ENCODE measurements around the gene MYO5B. TPM values are rescaled to one million over a fixed set of nuclear protein-coding genes. Genes with fewer than 3 reads are reported as not detected.

The MYO5B gene
- total and polyA plus RNA-seq, 9 of the 15 experiments (the other 6 are each of a cell fraction or from before 2014, with no cell fraction given), result 0.07 to 0.42 (median 0.28) TPM

GRCh38 chr18:49953391-49953790 lies 241.6 kb downstream of the MYO5B start:
- FAIRE-seq (no peak), DNase-seq (ENCODE audit: extremely low read depth in 1 of 4, low spot score in 3 of 4) (no peak), ATAC-seq (no peak)
- in situ Hi-C loops (cut with MboI) (no loop called here), intact Hi-C loops (cut with micrococcal nuclease) (no loop called here)
- Histone ChIP-seq H2AFZ (ENCODE audit: low read depth, low read length) (no peak overlapping the region), H3K27ac (ENCODE audit: extremely low read depth, low read depth, low read length) (no peak overlapping the region), H3K36me3 (ENCODE audit: control insufficient read depth, insufficient read depth, low read length) (no peaks in the 10 kb centered on the region), H3K4me1 (replicated peaks in 1 of 2; ENCODE audit: control insufficient read depth in 2 of 2, insufficient read depth in 2 of 2, low read length in 2 of 2) (no peaks in the 10 kb centered on the region), H3K9me1 (ENCODE audit: control insufficient read depth, insufficient read depth, low read length) (no peaks in the 10 kb centered on the region), H3K4me3 (no peak overlapping the region), H3K9me3 (replicated peaks; ENCODE audit: control insufficient read depth, insufficient read depth, low read depth, low read length) (no peaks in the 10 kb centered on the region), H3K27me3 (ENCODE audit: control insufficient read depth in 2 of 2, insufficient read depth in 2 of 2, low read length in 2 of 2) (peaks cover 0 to 6% of the 10 kb centered on the region in 2 experiments; a peak in 2 of 5 replicates), H3K9ac (ENCODE audit: insufficient read depth in 1 of 2, low read depth in 2 of 2, low read length in 2 of 2) (no peak overlapping the region), H3K4me2 (ENCODE audit: insufficient read depth, low read length) (no peak overlapping the region), H4K20me1 (replicated peaks; ENCODE audit: control insufficient read depth, insufficient read depth, low read length) (no peaks in the 10 kb centered on the region), H3K79me2 (ENCODE audit: control insufficient read depth, insufficient read depth, low read length) (no peaks in the 10 kb centered on the region)
- no TSS peak for BruUV-seq (replicated peaks)
- no peak for TF ChIP-seq ZNF143 (CRISPR knock-in tag; IDR thresholded peaks at IDR 0.05)
- TF ChIP-seq PHB (CRISPR knock-in tag; IDR thresholded peaks at IDR 0.05), result no peak
- no peak for TF ChIP-seq KDM1A (IDR thresholded peaks at IDR 0.05)
- TF ChIP-seq ZNF583 (CRISPR knock-in tag; IDR thresholded peaks at IDR 0.05), result no peak
- TF ChIP-seq THAP12 (CRISPR knock-in tag; IDR thresholded peaks at IDR 0.05), result no peak
- no peak for TF ChIP-seq ZFX (CRISPR knock-in tag; IDR thresholded peaks at IDR 0.05)
- no peak for TF ChIP-seq NBN (IDR thresholded peaks at IDR 0.05; ENCODE audit: low read depth)
- TF ChIP-seq, protein P1, sequence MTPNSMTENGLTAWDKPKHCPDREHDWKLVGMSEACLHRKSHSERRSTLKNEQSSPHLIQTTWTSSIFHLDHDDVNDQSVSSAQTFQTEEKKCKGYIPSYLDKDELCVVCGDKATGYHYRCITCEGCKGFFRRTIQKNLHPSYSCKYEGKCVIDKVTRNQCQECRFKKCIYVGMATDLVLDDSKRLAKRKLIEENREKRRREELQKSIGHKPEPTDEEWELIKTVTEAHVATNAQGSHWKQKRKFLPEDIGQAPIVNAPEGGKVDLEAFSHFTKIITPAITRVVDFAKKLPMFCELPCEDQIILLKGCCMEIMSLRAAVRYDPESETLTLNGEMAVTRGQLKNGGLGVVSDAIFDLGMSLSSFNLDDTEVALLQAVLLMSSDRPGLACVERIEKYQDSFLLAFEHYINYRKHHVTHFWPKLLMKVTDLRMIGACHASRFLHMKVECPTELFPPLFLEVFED (CRISPR knock-in tag; conservative IDR thresholded peaks at IDR 0.05), result no peak
- no peak for TF ChIP-seq ZNF324 (CRISPR knock-in tag; IDR thresholded peaks at IDR 0.05)
- TF ChIP-seq ZNF644 (tag; IDR thresholded peaks at IDR 0.05; ENCODE audit: low read depth), result no peak
- no peak for TF ChIP-seq TEAD1 (CRISPR knock-in tag; IDR thresholded peaks at IDR 0.05)
- TF ChIP-seq ZFP91 (CRISPR knock-in tag; IDR thresholded peaks at IDR 0.05), result no peak
- CTCF ChIA-PET (ENCODE audit: low intra/inter-chr PET ratio), result no interaction called here
- 0% methylated on average over 1 of the region's 1 CpG for WGBS (ENCODE audit: insufficient coverage, low coverage, missing lambda C conversion rate)
- POLR2A ChIA-PET, result no interaction called here
